GM12878 (cell line): ENCODE data around the gene TATDN2. TPM values are rescaled to one million over a fixed set of nuclear protein-coding genes. Genes with fewer than 3 reads are reported as not detected.

Source experiments
- CEBPZ ChIP-seq: fragments of 150-350 bp; IDR thresholded peaks from 2 replicates; pipeline ENCODE4 v1.6.1; 2016; ENCODE audit warnings: low read depth, low read length
- CHD4 ChIP-seq: fragments of 200-600 bp; sonication (generic); IDR thresholded peaks from 2 replicates; pipeline ENCODE4 v1.6.1; 2016; ENCODE audit warnings: mild to moderate bottlenecking
- DPF2 ChIP-seq: fragments of 450-650 bp; IDR thresholded peaks from 2 replicates; pipeline ENCODE4 v1.6.1; 2017; ENCODE audit warnings: mild to moderate bottlenecking
- ESRRA ChIP-seq: IDR thresholded peaks from 2 replicates; pipeline ENCODE4 v1.6.1; 2012; ENCODE audit warnings: mild to moderate bottlenecking, low read length, improper control_type of control experiment
- ETV6 ChIP-seq, 2 experiments: fragments of 450-650 bp in 1 of 2; IDR thresholded peaks in 1 of 2; conservative IDR thresholded peaks in 1 of 2; 2 replicates each; pipeline ENCODE4 v1.6.1; 2014; ENCODE audit warnings: antibody characterized with exemption in 1 of 2, borderline replicate concordance in 1 of 2, low read depth in 1 of 2, mild to moderate bottlenecking in 1 of 2, moderate library complexity in 1 of 2
- EZH2 ChIP-seq: IDR thresholded peaks from 2 replicates; pipeline ENCODE4 v1.6.1; 2012; ENCODE audit warnings: low read depth, mild to moderate bottlenecking, control low read depth, inconsistent platforms, low read length, borderline replicate concordance; ENCODE audit not compliant: control insufficient read depth
- HDAC6 ChIP-seq: fragments of 200-600 bp; sonication (generic); IDR thresholded peaks from one replicate; pipeline ENCODE4 v1.8.0; 2017; ENCODE audit warnings: antibody characterized with exemption; ENCODE audit not compliant: unreplicated experiment
- IKZF1 ChIP-seq: fragments of 450-650 bp; conservative IDR thresholded peaks from 2 replicates; pipeline ENCODE4 v1.6.1; 2017; ENCODE audit warnings: antibody characterized with exemption, mild to moderate bottlenecking
- KLF5 ChIP-seq: fragments of 450-650 bp; IDR thresholded peaks from 2 replicates; pipeline ENCODE4 v1.6.1; 2014; ENCODE audit warnings: mild to moderate bottlenecking; ENCODE audit not compliant: partially characterized antibody
- LARP7 ChIP-seq: fragments of 450-650 bp; IDR thresholded peaks from 2 replicates; pipeline ENCODE4 v1.6.1; 2017; ENCODE audit warnings: mild to moderate bottlenecking
- MAX ChIP-seq: IDR thresholded peaks from 2 replicates; pipeline ENCODE4 v1.6.1; 2012; ENCODE audit warnings: low read depth, low read length, improper control_type of control experiment
- MEF2A ChIP-seq: IDR thresholded peaks from 2 replicates; pipeline ENCODE4 v1.6.1; 2011; ENCODE audit warnings: low read depth, mild to moderate bottlenecking, low read length, moderate library complexity; ENCODE audit not compliant: insufficient read depth
- NFXL1 ChIP-seq: fragments of 450-650 bp; IDR thresholded peaks from 2 replicates; pipeline ENCODE4 v1.6.1; 2017; ENCODE audit warnings: antibody characterized with exemption, mild to moderate bottlenecking, borderline replicate concordance
- NR2C1 ChIP-seq: fragments of 450-650 bp; IDR thresholded peaks from 2 replicates; pipeline ENCODE4 v1.6.1; 2017; ENCODE audit warnings: antibody characterized with exemption, mild to moderate bottlenecking, moderate library complexity
- NR2F1 ChIP-seq: fragments of 450-650 bp; conservative IDR thresholded peaks from 2 replicates; pipeline ENCODE4 v1.6.1; 2017; ENCODE audit warnings: mild to moderate bottlenecking
- POLR2AphosphoS5 ChIP-seq: IDR thresholded peaks from 2 replicates; pipeline ENCODE4 v1.6.1; 2011; ENCODE audit warnings: mild to moderate bottlenecking, low read length, inconsistent platforms
- RB1 ChIP-seq: fragments of 450-650 bp; formaldehyde crosslinking; IDR thresholded peaks from 2 replicates; pipeline ENCODE4 v1.6.1; 2017; ENCODE audit warnings: mild to moderate bottlenecking, borderline replicate concordance
- RBBP5 ChIP-seq: fragments of 200-600 bp; sonication (generic); conservative IDR thresholded peaks from 2 replicates; pipeline ENCODE4 v1.6.1; 2016
- SP1 ChIP-seq: IDR thresholded peaks from one replicate; pipeline ENCODE4 v1.6.1; 2011; ENCODE audit warnings: low read depth, low read length
- SPI1 ChIP-seq: IDR thresholded peaks from 2 replicates; pipeline ENCODE4 v1.6.1; 2011; ENCODE audit warnings: low read depth, mild to moderate bottlenecking, low read length, moderate library complexity, borderline replicate concordance; ENCODE audit not compliant: insufficient read depth
- SUZ12 ChIP-seq: fragments of 200-600 bp; sonication (generic); IDR thresholded peaks from one replicate; pipeline ENCODE4 v1.6.1; 2018; ENCODE audit warnings: antibody characterized with exemption, mild to moderate bottlenecking; ENCODE audit not compliant: unreplicated experiment
- WRNIP1 ChIP-seq: IDR thresholded peaks from 2 replicates; pipeline ENCODE4 v1.6.1; 2011; ENCODE audit warnings: low read depth, low read length, improper control_type of control experiment, borderline replicate concordance
- polyA plus RNA-seq, 11 experiments: library from polyadenylated mRNA; depleted of rRNA in 4 of 11; unstranded in 6 of 11; stranded (reverse) in 5 of 11; fragments of >200 nt; fragmentation: Nextera tagmentation in 4 of 11; fragmentation: Illumina TruSeq in 1 of 11; extraction: Ambion mirVana in 4 of 11; extraction: Trizol in 1 of 11; gene quantifications; 1 replicate in 1 of 11; 2 replicates in 10 of 11; pipeline versions ENCODE4 v1.2.1 to v1.2.3, GENCODE V29; 2011 to 2016; ENCODE audit warnings: inconsistent platforms in 2 of 11, missing spikeins in 2 of 11, low read depth in 1 of 11
- total RNA-seq, 4 experiments: library from RNA; depleted of rRNA in 3 of 4; stranded (reverse); fragments of >200 nt in 3 of 4; fragmentation: Illumina TruSeq in 1 of 4; extraction: Trizol in 1 of 4; gene quantifications; 2 replicates each; pipeline versions ENCODE4 v1.2.1 to v1.2.3, GENCODE V29; 2013 to 2021
- TF ChIP-seq, protein P1 (sequence below): fragments of 450-650 bp; conservative IDR thresholded peaks from 2 replicates; pipeline ENCODE4 v1.6.1; 2017; ENCODE audit warnings: mild to moderate bottlenecking, moderate library complexity
- TF ChIP-seq, protein P2 (sequence below): IDR thresholded peaks from 2 replicates; pipeline ENCODE4 v1.6.1; 2012; ENCODE audit warnings: low read depth, low read length, improper control_type of control experiment

Gene TATDN2
- total and polyA plus RNA-seq, 10 of the 15 experiments (the other 5 are each of a cell fraction or from before 2014, with no cell fraction given), result 4.2 to 36.5 (median 15.8) TPM

DNA sequence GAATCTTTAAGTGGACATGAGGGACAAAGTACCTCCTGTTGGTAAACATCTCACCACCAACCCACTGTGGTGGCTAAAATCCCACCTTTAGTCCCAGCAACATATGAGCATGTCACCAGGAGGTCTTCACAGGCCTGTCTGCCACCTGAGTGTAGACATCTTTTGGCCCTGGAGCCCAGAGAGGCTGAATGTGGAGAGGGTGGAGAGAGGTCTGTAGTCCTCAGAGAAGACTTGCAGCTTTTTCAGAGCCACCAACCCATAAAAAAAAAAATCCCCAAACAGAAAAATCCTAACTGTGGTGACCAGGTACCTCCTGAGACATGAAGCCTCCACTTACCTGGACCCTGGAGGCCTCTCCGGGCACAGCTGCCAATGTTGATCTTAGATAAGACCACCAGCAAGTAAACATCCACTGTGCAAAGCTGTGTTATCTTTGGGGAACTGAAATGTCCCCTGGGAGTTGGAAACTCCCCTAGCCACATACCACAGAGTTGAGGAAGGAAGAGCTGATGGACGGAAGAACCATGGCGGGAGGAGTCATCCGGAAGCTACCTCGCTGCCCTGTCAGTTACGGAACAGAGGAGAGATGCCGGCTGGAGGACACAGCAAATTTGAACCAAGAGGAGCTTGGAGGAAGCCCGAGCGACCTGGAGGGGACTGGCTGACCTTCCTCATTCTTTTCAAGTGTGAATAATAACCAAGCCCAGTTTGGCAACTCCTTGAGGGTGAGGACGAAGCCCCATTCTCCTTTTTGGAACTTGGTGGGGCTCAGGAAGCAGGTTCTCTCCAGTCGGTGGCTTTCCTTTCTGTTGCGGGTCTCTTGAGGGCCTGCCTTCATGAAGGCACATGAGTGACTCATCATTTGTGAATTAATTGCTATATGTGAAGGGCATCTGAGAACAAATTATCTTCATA lies 44.5 kb downstream of the TATDN2 start, which contains the start of gene GHRL (continued):
- TF ChIP-seq, protein P1, sequence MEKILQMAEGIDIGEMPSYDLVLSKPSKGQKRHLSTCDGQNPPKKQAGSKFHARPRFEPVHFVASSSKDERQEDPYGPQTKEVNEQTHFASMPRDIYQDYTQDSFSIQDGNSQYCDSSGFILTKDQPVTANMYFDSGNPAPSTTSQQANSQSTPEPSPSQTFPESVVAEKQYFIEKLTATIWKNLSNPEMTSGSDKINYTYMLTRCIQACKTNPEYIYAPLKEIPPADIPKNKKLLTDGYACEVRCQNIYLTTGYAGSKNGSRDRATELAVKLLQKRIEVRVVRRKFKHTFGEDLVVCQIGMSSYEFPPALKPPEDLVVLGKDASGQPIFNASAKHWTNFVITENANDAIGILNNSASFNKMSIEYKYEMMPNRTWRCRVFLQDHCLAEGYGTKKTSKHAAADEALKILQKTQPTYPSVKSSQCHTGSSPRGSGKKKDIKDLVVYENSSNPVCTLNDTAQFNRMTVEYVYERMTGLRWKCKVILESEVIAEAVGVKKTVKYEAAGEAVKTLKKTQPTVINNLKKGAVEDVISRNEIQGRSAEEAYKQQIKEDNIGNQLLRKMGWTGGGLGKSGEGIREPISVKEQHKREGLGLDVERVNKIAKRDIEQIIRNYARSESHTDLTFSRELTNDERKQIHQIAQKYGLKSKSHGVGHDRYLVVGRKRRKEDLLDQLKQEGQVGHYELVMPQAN, result 0 out of 2 replicates have a peak, but pooled peaks have one; percentile 3
- TF ChIP-seq WRNIP1 (no peak), NFXL1 (no peak), POLR2AphosphoS5 (peak; percentile 82; the same call in 1 of the 2 replicates), NR2C1 (no peak), CEBPZ (no peak), ETV6 (conservative IDR thresholded peaks at IDR 0.05 in 1 of 2, IDR thresholded peaks at IDR 0.05 in 1 of 2; ENCODE audit: borderline replicate concordance in 1 of 2, low read depth in 1 of 2) (peak in 1 of 2 experiments; percentile 98; a peak in 2 of 4 replicates), CHD4 (no peak), MAX (no peak), LARP7 (peak; percentile 32; the same call in 1 of the 2 replicates), SPI1 (peak; percentile 86), KLF5 (peak; percentile 49), HDAC6 (no peak), SUZ12 (no peak), EZH2 (no peak), RB1 (peak; percentile 59; the same call in 1 of the 2 replicates), SP1 (peak; percentile 16), NR2F1 (no peak), IKZF1 (peak; percentile 91), RBBP5 (no peak), DPF2 (peak; percentile 78), ESRRA (no peak), MEF2A (no peak)
- TF ChIP-seq, protein P2, sequence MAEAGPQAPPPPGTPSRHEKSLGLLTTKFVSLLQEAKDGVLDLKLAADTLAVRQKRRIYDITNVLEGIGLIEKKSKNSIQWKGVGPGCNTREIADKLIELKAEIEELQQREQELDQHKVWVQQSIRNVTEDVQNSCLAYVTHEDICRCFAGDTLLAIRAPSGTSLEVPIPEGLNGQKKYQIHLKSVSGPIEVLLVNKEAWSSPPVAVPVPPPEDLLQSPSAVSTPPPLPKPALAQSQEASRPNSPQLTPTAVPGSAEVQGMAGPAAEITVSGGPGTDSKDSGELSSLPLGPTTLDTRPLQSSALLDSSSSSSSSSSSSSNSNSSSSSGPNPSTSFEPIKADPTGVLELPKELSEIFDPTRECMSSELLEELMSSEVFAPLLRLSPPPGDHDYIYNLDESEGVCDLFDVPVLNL, result no peak
